ENCODE data around the gene SLCO1C1. TPM values are rescaled to one million over a fixed set of nuclear protein-coding genes. Genes with fewer than 3 reads are reported as not detected.

The SLCO1C1 gene
- total RNA-seq, 4 donors from 2014 or later: not detected

GRCh38 chr12:20681334-20681733, 13.8 kb upstream of the SLCO1C1 start:
- no peak overlapping the region for H3K4me3 ChIP-seq
- DNase-seq (no peak), ATAC-seq (no peak)
- no peaks in the 10 kb centered on the region for H3K27me3 ChIP-seq
- no peaks in the 10 kb centered on the region for H3K4me1 ChIP-seq
- intact Hi-C loops (cut with DNase I; ENCODE audit: low total_unique reads): no loop called here
- in situ Hi-C loops (cut with MboI; ENCODE audit: low sequenced_read_pairs in 4 of 4): no loop called here
- no peaks in the 10 kb centered on the region for H3K36me3 ChIP-seq
- TF ChIP-seq CTCF (IDR thresholded peaks at IDR 0.05 in 4 of 5, conservative IDR thresholded peaks at IDR 0.05 in 1 of 5): no peak
- no peak for TF ChIP-seq POLR2A (IDR thresholded peaks at IDR 0.05)
- H3K27ac ChIP-seq: no peak overlapping the region
- H3K9me3 ChIP-seq: no peaks in the 10 kb centered on the region

- no peaks in the 10 kb centered on the region for H3K27me3 ChIP-seq
- no peaks in the 10 kb centered on the region for H3K4me1 ChIP-seq
- no peak overlapping the region for H3K27ac ChIP-seq
- H3K36me3 ChIP-seq: no peaks in the 10 kb centered on the region
- TF ChIP-seq CTCF (IDR thresholded peaks at IDR 0.05 in 4 of 5, conservative IDR thresholded peaks at IDR 0.05 in 1 of 5) (no peak), POLR2A (IDR thresholded peaks at IDR 0.05) (no peak)
- no peak overlapping the region for H3K4me3 ChIP-seq
- intact Hi-C loops (cut with DNase I; ENCODE audit: low total_unique reads) (no loop called here), in situ Hi-C loops (cut with MboI; ENCODE audit: low sequenced_read_pairs in 4 of 4) (no loop called here)
- H3K9me3 ChIP-seq: no peaks in the 10 kb centered on the region
- DNase-seq: peak; percentile 4 to 19
- ATAC-seq: no peak
Observed at GRCh38 chr12:20696181-20696905, 1.2 kb downstream of the SLCO1C1 start.

- H3K4me3 ChIP-seq: no peak overlapping the region
- no peaks in the 10 kb centered on the region for H3K4me1 ChIP-seq
- no peaks in the 10 kb centered on the region for H3K9me3 ChIP-seq
- TF ChIP-seq POLR2A (IDR thresholded peaks at IDR 0.05) (no peak), CTCF (IDR thresholded peaks at IDR 0.05 in 4 of 5, conservative IDR thresholded peaks at IDR 0.05 in 1 of 5) (no peak)
- in situ Hi-C loops (cut with MboI; ENCODE audit: low sequenced_read_pairs in 4 of 4) (no loop called here), intact Hi-C loops (cut with DNase I; ENCODE audit: low total_unique reads) (no loop called here)
- H3K36me3 ChIP-seq: no peaks in the 10 kb centered on the region
- H3K27ac ChIP-seq: no peak overlapping the region
- no peak for DNase-seq
- no peaks in the 10 kb centered on the region for H3K27me3 ChIP-seq
- ATAC-seq: no peak
Observed at GRCh38 chr12:20701106-20701505, 6.0 kb downstream of the SLCO1C1 start.

GRCh38 chr12:20704860-20705259, 9.7 kb downstream of the SLCO1C1 start:
- Histone ChIP-seq H3K36me3 (no peaks in the 10 kb centered on the region), H3K4me1 (no peaks in the 10 kb centered on the region), H3K27ac (no peak overlapping the region), H3K27me3 (no peaks in the 10 kb centered on the region), H3K9me3 (no peaks in the 10 kb centered on the region), H3K4me3 (no peak overlapping the region)
- TF ChIP-seq POLR2A (IDR thresholded peaks at IDR 0.05): no peak
- TF ChIP-seq CTCF (IDR thresholded peaks at IDR 0.05 in 4 of 5, conservative IDR thresholded peaks at IDR 0.05 in 1 of 5): no peak
- in situ Hi-C loops (cut with MboI; ENCODE audit: low sequenced_read_pairs in 4 of 4): no loop called here
- intact Hi-C loops (cut with DNase I; ENCODE audit: low total_unique reads): no loop called here
- DNase-seq (no peak), ATAC-seq (no peak)

GRCh38 chr12:20711846-20712245, 16.7 kb downstream of the SLCO1C1 start:
- Histone ChIP-seq H3K27me3 (no peaks in the 10 kb centered on the region), H3K4me1 (no peaks in the 10 kb centered on the region), H3K27ac (no peak overlapping the region), H3K36me3 (no peaks in the 10 kb centered on the region), H3K9me3 (no peaks in the 10 kb centered on the region), H3K4me3 (no peak overlapping the region)
- DNase-seq (no peak), ATAC-seq (no peak)
- intact Hi-C loops (cut with DNase I; ENCODE audit: low total_unique reads): no loop called here
- TF ChIP-seq POLR2A (IDR thresholded peaks at IDR 0.05) (no peak), CTCF (IDR thresholded peaks at IDR 0.05 in 4 of 5, conservative IDR thresholded peaks at IDR 0.05 in 1 of 5) (no peak)
- in situ Hi-C loops (cut with MboI; ENCODE audit: low sequenced_read_pairs in 4 of 4): no loop called here

All from gastrocnemius medialis (tissue), 4 donors.